ENCODE measurements around the gene ETFA.
"Not testable (repeated sequence)": the region's sequence is repeated elsewhere in the genome, so short reads cannot be mapped to it uniquely, and the experiment has no call there.

Gene ETFA

DNA sequence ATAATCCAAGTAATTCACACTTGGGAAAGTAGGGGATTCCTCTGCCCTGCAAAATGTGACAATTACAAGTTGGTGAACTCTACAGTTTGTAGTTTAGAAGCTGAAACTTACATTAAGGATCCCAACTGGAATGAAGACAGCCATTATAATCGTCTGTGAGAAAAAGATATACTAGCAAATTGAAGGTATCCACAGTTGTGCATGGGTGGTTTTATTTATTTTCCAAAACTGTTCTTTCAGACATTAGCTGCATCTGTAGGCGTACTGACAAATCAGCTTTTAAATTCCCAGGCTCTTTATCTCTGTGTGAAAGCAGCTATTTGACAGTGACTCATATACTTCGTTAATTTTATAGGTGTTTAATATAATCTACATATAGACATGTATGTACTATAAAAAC is 12.8 kb upstream of the ETFA start:
- DNase-seq = no peak

DNA sequence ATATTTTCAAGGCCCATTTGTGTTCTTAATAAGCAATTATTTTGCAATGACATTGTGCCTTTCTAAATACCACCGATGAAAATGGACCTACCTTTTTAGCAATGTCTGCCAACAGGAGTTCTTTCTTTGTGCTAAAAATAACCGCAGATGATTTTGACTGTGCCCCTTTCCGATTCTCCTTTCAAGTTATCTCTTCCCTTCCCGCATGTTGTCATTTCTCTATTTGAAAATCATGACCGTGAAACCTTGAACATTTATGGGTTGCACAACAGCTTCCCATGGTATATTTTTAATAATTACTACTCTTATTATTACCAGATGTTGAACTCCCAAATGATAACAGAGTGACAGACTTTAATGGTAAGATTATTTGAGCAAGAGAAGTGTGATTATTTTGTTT is 10.3 kb upstream of the ETFA start:
- DNase-seq = no peak

DNA sequence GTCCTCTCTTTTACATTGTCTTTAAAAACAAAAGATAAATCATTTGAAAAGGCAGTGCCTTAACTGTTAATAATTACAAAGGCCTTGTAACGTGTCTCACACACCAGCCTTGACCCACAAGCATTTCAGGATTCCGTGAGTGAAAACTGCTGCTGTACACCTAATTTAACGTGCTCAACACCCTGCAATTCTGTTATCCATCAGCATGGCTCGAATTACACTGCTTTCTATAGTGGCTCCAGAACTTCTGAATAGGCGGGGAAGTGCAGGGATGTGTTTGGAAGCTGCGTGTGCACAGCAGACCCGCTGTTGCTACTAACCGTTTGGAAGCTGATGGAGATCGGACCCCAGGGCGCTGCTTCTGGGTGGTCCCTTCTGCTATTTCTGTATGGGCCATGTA is 9.9 kb upstream of the ETFA start:
- no peak for DNase-seq

DNA sequence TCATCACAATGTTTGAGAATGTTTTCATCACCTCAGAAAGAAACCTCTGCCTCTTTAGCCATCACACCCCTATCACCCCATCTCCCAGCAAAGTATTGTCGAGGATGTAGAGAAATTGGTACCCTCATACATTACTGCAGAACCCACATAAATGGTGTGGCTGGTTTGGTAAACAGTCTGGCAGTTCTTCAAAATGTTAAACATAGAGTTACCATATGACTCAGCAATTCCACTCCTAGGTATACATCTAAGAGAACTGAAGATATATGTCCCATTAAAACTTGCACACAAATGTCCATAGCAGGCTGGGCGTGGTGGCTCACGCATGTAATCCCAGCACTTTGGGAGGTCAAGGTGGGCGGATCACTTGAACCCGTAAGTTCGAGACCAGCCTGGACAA is 8.7 kb upstream of the ETFA start:
- no peak for DNase-seq

DNA sequence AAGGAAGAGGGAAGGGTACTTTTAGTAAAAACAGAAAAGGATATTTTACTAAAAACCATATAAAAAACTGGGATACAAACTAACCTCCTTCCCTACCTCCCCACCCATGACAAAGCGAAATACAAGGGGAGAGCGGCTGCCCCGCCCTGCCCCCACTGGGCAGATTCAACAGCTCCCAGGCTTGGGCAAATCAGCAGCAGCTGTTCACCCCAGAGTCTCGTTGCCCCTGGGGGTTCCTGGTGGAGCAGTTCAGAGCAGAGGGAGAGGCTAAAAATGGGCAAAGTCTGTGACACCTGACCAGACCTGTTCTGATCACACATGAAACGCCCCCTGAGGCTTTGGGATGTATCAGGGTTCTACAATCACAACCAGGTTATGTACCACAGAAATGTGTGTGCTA is 2.5 kb upstream of the ETFA start:
- no peak for DNase-seq

DNA sequence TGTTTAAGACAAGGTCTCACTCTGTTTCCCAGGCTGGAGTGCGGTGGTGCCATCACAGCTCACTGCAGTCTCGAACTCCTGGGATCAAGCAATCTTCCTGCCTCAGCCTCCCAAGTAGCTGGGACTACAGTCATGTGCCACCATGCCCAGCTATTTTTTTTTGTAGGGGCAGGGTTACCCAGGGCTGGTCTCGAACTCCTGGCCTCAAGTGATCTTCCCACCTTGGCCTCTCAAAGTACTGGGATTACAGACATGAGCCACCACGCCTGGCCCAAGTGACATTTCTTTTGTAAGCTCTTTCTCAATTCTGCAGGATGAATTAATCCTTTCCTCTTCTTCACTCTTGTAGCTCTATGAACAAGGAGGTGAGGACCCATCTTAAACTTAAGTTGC is 1.9 kb upstream of the ETFA start:
- DNase-seq = not testable (repeated sequence)

DNA sequence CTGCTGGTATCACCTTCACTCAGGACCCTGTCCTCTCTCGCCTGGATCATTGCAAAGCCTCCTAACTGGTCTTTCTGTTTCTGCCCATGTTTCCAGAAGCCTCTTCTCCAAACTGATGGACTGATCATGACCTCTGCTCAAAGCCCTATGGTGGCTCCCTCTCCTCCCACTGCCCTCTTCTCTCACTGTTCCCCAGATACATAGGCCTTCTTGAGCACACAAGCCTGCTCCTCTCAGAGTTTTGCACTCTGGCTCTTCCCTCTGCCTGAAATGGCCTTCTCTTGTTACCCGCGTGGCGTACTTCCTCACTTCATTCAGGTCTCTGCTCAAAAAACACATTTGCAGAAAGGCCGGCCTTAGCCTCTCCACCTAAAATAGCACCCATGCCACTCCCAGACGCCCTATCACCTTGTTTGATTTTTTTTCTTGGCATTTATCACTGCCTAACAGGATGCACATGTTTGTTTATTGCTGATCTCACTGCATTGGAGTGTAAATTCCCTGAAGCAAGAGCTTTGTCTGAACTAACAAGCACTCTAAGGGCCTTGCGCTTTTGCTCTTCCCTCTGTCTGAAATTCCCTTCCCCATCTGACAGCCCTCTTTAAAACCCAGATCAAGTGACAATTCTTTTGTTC is 1.4 kb upstream of the ETFA start:
- DNase-seq = no peak

DNA sequence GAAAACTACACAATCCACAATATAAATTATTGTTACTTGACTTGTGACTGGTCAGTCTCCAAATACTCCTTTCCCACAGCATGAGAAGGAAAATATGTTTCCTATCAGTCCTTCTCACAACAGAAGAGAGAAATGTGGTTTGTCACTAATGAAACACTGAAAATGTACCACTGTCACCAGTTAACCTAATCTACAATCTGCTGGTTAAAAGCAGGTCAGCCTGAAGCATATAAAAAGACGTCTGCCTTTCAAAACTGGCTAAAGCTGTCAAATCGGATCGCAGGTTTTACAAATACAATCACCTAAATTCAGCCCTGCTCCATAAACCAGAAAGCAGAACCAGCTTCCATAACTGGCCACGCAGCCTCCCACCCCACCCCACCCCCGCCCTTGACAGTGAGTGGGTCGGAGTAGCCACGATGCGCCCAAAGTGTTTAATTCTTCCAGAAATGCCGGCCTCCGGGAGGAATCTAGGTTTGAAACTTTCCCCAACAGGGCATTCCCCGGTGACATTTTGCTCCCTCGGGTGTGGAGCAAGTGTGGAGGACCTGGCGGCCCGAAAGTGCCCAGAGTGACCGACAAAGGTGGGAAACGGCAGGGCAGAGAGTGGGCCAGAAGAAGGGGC is 682 bp downstream of the ETFA start:
- peak; percentile 12 for DNase-seq

DNA sequence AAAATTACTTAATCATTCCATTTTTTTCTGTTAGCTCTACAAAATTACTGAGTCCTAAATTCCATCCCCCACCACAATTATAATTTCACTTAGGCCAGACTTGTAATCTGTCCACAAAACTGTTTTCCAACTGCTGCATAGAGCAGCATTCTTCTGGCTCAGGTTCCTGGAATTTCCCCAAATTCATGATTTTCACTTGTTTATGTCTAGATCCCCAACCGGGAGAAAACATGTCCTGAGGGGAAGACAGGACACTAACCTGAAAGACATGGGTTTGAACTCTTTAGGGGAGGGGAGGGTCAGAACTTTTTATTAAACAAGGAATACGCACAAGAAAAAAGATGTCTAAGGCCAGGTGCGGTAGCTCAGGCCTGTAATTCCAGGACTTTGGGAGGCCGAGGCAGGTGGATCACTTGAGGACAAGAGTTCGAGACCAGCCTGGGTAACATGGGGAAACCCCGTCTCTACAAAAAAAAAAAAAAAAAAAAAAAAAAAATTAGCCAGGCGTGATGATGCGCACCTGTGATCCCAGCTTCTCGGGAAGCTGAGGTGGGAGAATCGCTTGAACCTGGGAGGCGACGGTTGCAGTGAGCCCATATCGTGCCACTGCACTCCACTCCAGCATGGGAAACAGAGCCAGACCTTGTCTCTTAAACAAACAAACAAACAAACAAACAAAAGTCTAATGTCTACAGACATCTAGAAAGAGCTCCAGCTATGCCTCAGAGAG is 1.5 kb downstream of the ETFA start:
- DNase-seq = no peak

DNA sequence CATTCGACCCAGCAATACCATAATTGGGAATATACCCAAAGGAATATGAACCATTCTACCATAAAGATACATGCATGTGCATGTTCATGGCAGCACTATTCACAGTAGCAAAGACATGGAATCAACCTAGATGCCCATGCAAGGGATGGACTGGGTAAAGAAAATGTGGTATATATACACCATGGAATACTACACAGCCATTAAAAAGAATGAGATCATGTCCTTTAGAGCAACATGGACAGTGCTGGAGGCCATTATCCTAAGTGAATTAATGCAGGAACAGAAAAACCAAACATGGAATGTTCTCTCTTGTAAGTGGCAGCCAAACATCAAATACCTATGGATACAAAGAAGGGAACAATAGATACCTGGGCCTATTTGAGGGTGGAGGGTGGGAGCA is 7.4 kb downstream of the ETFA start:
- DNase-seq = no peak

DNA sequence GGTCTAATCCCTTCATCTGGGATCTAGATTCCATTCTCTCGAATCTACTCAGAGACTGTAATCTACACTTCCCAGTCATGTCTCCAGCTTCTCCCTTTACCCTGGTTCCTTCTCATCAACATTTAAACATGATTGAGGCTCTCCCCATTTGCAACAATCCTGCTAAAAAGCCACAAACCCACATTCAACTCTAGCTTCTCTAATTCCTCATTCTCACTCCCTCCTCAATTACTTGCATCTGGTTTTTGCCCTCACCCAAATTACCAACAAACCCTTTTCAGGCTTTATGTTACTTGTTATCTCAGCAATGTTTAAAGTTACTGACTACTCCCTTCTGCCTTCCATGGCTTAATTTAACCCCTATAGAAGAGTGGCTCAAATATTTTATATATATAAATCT is 11.5 kb downstream of the ETFA start:
- DNase-seq = no peak

DNA sequence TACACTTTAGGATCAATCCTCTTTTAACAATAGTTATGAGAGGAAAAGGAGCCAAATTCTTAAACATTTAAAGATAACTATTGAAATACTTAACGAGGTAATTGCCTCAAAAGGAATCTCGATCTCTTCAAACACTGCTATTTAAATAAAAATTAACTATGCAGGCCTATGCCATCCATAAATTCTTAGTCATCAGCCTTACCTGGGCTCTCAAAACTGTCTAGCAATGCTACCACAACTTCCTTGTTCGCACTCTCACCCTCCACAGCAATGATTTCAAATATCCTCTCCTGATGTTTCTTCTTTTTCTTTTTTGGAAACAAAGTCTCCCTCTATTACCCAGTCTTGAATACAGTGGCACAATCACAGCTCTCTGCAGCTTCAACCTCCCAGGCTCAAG is 12.3 kb downstream of the ETFA start:
- no peak for DNase-seq

DNA sequence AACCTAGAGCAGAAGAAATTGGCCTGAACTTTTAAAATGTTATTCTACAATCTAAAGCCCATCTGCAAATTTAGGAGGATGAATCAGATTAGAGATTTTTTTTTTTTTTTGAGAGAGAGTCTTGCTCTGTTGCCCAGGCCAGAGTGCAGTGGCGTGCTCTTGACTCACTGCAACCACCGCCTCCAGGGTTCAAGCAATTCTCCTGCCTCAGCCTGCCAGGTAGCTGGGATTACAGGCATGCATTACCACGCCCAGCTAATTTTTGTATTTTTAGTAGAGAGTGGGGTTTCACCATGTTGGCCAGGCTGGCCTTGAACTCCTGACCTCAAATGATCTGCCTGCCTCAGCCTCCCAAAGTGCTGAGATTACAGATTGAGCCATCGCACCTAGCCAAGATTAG is 13.3 kb downstream of the ETFA start:
- DNase-seq = not testable (repeated sequence)

DNA sequence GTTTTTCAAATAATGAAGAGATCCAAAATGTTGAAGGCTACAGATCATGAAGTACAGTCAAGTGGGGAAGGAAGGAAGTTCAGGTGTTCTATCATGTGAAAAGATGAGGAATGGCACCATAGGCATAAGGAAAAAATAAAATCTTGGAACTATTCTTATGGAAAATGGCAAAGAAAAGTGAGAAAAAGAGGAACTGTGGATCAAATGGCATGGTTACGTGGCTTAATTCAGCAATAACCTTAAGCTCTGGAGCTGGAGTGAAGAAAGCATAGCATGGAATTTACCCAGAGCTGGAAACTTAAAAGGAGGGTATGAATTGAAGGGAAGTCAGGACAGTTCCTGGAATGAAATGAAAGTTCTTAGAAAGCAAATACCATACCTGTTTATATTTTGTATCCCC is 14.4 kb downstream of the ETFA start:
- DNase-seq = no peak

DNA sequence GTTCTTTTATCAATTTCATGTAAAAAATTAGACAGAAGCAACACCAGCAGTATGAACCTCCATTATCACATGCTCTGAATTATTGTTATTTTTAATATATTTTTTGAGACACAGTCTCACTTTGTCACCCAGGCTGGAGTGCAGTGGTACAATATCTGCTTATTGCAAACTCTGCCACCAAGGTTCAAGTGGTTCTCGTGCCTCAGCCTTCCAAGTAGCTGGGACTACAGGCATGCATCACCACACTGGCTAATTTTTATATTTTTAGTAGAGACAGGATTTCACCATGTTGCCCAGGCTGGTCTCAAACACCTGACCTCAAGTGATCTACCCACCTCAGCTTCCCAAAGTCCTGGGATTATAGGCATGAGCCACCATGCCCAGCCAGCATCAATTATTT is 16.8 kb downstream of the ETFA start:
- DNase-seq = not testable (repeated sequence)

DNA sequence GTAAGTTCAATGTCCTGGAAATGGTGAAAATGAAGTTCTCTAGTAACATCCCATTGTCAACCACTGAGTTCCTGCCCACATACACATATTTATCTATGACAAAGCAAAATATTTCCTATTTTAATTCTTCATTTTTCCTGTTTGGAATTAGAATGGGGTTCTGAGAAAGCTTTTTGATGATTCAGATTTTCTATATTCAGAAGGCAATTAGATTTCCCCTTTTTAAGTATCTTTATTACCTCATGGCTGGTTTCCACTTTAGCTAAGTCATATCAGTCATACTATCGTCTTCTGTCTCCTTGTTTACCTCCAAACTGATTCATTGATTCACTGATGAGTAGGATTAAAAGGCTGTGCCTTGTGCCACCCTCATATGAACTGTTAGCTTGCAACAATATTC is 17.9 kb downstream of the ETFA start:
- no peak for DNase-seq

DNA sequence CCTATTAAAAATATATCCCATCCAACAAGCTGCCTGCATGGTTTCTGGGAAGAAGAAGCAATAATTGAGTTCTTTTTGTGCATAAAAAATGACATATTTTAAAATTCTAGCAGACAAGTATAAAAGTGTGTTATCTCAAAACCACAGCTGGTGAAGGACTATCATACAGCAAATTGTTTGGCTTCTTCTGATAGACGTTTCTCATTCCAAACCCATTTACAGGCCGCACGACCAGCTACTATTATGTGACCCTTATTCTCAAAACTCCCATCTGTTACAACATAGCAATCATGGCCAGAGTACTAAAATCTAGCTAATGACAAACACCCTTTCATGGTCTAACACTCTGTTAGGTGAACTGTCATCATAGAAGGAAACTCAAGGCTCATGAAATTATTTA is 21.7 kb downstream of the ETFA start:
- DNase-seq = no peak

DNA sequence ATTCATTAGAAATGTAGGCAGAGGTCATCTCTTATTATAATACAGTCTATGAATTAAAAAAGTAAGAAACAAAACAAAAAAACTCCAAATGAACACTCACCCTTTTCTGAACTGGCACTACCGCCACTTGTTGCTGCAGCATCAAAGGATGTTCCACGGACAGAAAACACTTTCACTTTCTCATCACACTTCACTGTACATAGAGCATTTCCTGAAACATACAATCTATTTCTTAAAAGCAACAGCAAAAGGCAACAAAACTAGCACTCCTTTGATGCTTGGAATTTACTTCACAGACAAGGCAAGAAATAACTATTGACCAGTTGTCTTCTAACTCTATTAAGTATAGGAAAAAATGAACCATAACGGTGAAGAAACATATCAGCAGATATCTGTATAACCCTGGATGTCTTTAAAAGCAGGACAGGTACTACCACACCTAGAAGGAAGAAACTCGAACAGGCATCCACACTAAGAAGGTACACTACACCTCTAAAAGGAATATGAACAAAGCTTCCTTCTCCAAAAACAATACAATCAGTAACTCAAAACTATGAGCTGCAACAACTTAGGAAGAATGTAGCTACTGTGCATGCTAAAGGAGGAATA is 24.9 kb downstream of the ETFA start:
- peak; percentile 63 for DNase-seq

DNA sequence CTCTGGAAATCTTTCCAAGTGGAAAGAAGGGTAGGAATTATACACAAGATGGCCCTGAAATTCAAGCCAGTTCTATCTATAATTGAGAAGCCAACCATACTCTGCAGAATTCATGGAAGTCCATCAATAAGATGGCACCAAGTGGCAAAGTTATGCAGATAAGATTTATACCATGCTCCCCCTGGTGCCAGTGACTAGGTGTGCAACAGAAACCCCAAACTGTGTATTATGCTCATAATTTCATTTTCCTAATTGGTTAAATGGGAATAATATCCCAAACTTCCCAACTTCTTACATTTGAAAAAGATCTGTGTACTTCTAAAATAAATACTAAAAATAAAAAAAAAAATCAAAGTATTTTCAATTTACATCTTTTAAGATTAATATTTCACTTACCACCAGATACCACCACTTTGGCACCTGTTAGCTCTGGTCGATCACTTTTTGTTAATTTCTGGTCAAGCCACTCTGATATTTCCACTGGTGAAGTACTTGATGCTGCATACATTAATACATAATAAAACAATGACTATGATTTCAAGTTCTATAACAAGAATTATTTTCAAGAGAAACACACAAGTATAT is 25.9 kb downstream of the ETFA start:
- peak; percentile 14 for DNase-seq

DNA sequence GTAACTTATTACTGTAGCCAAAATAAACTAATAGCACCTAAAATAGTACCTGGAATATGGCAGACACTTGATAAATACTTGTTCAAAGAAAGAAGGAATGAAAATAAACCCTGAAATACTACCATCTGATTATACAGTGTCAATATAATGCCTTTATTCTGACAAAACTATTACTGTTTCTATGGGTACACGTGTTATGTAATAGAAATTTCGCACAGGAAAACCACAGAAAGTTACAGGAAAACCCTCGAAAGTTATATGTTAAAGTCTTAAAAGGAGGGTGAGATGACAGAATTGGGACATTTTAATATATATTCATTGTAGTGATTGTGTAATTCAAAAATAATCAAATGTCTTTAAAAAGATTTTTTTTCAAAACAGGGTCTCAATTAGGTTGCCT is 28.8 kb downstream of the ETFA start:
- peak; percentile 23 for DNase-seq

DNA sequence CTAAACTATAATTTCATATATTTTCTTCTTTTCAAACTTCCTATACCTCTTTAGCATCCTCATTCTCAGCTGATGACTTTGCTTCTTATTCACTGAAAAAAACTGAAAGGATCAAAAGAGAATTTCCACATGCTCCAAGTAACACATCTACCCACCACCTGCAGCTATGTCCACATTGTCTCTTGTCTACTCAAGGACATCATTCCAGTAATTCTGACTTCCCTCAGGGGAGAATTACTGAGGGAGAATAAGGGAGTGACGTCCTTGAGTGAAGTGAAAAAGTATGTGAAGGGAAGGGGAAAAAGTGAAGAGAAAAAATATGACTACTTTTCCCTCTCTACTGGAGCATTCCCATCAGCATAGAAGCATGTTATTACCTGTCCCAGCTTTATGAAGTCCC is 32.6 kb downstream of the ETFA start:
- no peak for DNase-seq

DNA sequence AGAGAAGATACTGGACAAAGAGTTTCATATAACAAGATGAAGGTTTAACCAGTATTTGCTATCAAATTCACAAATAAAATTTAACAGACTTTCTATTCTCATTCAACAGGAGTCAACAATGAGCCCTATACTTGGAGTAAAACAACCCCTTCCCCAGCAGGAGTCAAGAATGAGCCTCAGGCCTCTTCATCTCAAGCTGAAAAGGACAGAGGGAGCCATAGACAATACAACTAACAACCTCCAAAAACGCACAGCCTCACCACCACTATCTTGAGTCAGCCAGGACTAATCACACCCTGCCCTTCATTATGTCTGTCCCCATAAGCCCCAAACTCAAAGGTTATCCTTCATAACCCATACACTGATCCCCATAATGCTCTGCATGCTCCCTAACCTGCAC is 36.4 kb downstream of the ETFA start:
- DNase-seq = no peak

DNA sequence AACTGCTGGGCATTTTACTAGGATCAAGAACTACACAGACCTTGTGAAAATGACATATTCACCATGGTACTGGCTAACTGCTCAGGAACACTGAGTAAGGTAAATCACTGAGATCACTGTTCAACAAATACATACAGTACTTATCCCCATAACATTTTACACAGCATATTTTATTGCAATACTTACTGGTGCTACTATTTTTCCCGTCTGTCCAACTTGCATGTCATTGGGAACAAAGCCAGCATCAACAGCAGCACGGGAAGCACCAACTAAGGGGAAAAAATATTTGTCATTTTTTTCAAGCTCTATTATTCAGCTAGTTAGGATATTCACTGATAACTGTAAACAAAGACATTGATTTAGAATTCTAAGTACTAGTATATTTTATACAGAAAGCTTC is 37.0 kb downstream of the ETFA start:
- no peak for DNase-seq

DNA sequence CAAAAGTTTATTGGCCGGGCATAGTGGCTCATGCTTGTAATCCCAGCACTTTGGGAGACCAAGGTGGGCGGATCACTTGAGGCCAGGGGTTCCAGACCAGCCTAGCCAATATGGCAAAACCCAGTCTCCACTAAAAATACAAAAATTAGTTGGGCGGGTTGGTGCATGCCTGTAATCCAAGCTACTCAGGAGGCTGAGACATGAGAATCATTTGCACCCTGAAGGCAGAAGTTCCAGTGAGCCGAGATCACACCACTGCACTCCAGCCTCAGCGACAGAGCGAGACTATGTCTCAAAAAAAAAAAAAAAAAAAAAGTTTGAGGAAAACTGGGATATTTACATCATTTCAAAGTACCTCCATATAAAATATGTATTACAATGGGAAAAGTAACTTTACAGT is 40.4 kb downstream of the ETFA start:
- no peak for DNase-seq
